NCI-H2081 treated with DMSO at 0.1 percent for 48 hours (cell line): ENCODE results near the gene RRBP1.

Experiments
- DNase-seq: peaks from one replicate; lab custom pipeline; 2025; lab: John Stamatoyannopoulos, UW

Gene RRBP1

DNA sequence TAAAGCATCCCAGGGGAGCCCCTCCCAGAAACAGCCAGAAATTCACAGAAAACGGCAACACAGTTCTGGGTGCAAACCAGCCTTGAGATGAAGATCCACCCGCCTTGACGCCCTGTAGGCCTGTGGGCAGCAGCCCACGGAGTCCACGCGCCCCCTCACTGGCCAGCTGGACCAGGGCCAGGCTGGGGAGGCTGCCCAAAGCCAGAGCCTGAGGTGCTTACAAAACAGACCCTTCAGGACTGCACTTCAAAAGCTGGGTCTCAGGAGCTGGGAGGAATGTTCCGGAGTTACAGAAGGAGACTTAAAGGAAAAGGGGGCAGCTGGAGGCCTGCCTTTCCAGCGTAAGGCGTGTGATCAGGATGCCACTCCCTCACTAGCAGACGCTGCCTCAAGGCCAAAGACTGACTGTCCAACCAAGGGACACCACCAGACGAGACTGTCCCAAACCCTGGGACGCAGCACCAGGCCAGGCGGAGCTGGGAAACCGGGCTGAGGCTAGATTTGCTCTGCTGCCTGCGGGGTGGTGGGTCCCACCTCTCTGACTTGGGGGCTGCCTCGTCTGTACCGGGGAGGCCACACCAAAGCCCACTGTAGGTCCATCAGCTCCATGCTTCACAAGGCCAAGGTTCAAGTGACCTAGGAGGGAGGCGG is 48.1 kb downstream of the RRBP1 start:
- DNase-seq = no peak

DNA sequence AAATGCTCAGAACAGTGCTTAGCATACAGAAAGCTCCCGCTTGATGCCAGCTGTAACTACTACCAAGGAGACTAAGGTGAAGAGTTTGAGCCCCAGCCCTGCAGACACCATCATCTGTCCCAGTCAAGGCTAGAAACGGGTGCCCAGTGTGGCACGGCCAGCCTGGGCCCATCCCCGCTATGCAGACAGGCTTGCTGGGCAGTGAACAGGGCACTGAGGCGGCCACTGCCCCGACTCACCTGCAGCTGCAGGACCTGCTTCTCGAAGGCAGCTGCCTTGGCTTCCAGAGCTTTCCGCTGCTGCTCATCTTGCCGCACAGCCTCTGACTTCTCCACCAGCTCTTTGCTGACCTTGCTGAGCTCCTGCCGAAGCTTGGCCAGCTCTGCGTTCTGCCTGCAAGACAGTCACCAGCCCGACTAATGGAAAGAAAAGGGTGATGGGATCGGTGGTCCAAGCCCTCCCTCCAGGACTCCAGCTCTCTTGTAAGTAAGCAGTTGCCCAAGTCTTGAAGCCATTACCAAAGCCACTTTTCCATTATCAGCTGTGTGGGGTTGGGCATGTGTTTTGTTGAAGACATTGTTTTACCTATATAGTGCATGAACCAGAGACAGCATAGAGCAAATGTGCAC is 48.7 kb downstream of the RRBP1 start:
- DNase-seq = no peak

GRCh38 chr20:17631576-17632319 is 50.3 kb downstream of the RRBP1 start:
- no peak for DNase-seq

DNA sequence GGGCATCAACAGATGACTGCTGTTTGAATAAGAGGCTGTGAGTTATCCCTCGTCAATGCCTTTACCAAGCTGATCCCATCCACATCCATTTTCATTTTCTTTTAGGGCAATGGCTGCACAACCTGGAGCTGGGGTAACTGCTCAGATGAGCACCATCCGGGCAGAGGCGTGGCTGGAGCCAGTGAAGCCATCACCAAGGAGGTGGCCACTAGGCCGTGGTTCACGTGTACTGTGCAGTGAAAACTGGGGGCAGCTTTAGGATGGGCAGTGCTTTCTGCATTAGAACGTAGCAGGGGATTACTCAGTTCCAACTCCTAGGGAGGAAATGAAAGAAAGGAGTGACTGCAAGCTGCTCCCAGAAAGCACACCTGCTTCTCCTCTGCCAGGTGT is 51.2 kb downstream of the RRBP1 start:
- DNase-seq = no peak

- no peak for DNase-seq
Measured at GRCh38 chr20:17630151-17630805, 51.8 kb downstream of the RRBP1 start.

- no peak for DNase-seq
Measured at GRCh38 chr20:17629678-17630089, 52.4 kb downstream of the RRBP1 start.

DNA sequence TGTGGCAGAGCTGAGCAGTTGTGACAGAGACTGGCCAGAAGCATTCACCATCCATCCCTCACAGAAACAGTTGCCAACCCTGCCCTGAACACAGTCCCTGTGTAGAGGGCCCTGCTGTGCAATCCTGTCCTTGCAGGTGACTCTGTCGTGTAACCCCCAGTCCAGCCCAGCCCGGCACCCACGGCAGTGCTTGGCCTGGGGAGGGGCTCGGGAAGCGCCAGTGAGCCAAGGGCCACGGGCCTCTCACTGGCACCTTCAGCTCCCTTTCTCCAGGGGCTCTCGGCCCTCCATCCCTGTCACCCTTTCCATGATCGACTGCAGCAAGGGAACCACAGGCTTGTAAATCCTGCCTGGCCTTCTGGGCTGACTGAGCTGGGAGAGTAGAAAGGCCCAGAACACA is 53.0 kb downstream of the RRBP1 start:
- no peak for DNase-seq

DNA sequence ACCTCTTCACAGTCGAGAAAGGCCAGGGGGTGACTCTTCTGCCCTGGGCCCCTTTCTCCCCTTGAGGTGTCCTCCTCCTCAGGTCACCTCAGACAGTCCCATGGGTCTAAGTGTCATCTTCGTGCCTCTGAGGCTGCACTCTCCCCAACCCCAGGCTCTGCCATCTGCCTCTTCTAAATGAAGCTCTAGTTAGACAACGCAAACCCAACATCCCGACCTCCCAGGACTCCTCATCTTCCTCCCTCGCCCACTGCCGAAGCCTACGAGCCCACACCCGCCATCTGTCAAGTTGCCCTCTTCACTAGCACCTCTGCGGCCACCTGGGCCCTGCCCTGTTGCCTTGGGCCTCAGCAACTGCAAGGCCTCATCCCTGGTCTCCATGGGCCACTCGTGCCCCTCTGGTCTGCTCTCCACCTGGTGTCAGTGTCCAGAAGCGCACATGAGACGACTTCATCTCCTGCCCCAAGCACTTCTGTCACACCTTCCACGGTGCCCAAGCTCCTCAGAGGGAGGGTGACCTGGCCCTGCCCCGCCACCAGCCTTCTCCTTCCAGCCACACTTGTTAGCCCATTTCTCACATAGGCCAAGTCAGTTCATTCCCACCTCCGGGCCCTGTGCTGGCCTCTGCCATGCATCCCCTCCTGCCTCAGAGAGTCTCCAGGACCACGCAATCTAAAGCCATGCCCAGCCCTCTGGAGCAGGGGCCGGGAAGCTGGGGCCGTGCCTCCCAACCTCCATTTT is 53.8 kb downstream of the RRBP1 start:
- no peak for DNase-seq

DNA sequence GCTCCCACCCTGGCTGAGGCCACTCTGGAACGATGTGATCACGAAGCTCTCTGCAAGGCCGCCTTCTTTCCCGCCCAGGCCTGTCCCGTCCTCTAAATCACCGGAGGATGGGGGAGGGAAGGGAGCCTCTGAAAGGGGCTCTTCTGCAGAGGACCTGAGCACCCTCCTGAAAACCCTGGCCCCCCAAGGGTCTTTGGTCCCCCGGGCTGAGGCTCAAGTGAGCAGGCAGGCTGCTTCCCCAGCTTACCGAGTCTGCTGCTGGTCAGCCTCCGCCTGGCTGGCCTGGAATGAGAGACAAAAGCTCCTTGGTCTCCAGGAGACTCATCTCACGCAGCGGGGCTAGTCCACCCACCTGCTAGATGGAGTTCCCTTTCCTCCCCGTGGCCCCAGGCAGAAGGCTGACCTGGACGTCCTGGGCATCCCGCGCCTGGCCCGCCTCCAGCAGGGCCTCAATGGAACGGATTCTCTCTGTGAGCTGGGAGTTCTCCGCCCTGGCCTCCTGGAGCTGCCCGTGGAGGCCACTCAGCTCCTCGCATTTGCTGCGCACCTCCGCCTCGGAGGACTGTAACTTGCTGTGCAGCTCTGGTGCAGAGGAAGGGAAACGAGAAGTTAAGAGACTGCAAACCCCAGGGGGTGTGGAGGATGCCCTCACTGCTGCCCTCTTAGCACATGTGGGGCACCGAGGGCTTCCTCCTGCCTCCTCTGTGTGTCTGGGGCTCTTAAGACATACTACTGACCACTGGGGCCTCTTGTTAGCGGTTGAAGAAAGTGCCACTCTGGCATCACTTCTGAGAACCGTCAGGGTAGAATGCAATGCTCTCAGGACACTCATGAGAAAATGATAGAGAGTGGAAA is 54.7 kb downstream of the RRBP1 start:
- no peak for DNase-seq

GRCh38 chr20:17626217-17627007 is 55.6 kb downstream of the RRBP1 start:
- DNase-seq = no peak

- DNase-seq = no peak
Measured at GRCh38 chr20:17625246-17626051, 56.6 kb downstream of the RRBP1 start.

- DNase-seq = no peak
Measured at GRCh38 chr20:17624551-17625245, 57.3 kb downstream of the RRBP1 start.

GRCh38 chr20:17624070-17624469 is 58.0 kb downstream of the RRBP1 start:
- no peak for DNase-seq

DNA sequence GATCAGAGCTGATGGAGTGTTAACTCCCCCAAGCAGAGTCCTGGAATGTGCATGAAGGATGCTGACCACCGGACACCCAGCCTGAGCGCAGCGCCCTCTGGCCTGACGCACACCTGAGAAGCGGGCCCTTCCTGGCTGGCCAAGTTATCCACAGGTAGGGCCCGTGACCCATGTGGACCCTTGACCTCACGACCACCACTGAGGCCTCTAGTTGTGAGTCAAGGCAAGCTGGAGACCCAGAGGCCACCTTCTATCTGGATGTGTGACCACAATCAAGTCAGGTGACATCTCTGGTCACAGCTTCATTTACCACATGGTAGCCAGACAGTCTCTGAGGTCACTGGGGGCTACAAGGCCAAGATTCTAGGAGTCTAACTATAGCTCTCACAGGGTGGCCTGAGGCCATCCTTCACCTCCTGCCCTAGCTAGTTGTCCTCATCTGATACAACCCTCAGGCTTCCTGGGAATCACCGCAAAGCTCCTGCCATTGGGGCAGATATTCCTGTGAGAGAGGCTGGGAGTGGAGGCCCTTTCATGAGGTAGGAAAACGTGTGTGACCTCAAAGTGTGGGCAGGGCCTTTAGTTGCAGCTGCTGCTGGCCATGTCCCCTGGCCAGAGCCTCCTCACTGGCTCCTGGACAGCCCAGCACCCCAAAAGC is 59.1 kb downstream of the RRBP1 start:
- DNase-seq = no peak

- DNase-seq = no peak
Measured at GRCh38 chr20:17622086-17622850, 59.8 kb downstream of the RRBP1 start.

DNA sequence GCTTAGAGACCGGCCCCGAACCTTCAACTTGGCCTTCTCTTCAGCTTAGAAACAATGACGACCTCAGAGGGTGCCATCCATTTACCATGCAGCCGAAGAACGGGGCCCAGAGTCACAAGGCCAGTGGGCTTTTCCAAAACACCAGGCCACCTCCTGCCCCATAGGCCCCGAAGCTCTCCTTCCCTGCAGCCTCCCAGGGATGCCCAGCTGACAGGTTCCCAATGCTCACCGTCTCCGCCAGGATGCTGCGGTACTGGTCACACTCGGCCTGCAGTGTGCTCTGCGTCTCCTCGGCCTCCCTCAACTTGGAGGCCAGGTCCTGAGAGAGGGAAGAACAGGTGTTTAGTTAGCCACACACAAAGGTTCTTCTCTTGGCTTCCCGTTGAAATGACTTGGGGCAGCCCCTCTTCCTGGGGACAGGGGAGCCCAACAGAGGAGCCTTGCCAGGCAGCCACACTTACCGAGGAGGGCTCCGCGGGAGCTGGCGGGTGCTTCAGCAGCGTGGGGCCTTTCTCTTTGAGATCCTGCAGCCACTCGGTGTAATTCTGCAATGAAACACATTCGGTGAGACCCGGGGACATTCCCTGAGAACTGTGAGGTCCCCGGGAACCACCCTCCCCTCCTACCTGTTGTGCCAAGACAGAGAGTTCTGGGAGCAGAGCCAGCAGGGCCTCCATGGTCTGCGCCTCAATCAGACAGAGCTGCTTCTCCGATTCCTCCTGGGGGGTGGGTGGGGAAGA is 60.6 kb downstream of the RRBP1 start:
- DNase-seq = no peak
